Body of pancreas (tissue), 4 donors: ENCODE data around the gene TST.

Experiments used
- POLR2A ChIP-seq, 3 donors: fragments of 450-650 bp; IDR thresholded peaks; one replicate each; pipeline ENCODE4 v1.6.1; 2016; ENCODE audit warnings: antibody characterized with exemption in 3 of 3, mild to moderate bottlenecking in 2 of 3
- TF ChIP-seq, protein P1 (sequence below), 7 experiments: fragments of 450-650 bp in 4 of 7; fragments of 200-600 bp in 3 of 7; sonication (generic) in 3 of 7; IDR thresholded peaks; one replicate each; pipeline ENCODE4 v1.5.1; 2016 to 2019; ENCODE audit warnings: antibody characterized with exemption in 7 of 7

DNA sequence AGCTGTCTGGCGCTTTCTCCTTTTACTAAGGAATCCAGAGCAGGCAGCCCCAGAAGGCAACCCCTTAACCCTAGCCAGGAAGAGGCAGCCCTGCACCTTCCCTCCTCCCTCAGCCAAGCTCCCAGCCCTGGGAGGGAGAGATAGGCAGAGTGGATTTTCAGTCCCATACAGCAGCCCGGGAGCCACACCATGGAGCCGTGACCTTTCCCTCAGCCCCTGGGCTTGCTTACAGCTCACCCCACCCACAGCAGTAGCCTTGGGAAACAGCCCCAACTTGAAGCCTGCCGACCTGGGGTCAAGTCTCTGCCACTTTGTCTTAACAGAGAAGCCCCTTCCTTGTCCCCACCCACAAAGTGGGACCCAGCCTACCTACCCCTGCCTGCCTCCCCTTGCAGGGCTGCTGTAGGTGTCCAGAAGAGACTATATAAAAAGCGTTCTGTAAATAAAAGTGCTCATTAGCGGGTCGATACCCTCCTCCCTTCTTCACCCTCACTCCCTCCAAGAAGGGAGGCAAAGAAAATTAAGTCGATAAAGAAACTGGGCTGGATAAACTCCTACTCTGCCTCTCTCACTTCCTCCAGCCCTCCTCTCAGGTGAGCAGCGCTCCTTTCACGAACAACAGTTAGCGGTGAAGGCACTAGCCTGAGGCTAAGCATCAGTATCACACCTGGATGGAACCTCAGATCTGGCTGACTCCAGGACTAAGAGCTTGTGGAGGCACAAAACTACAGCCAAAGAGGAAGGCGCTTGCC is 4.2 kb downstream of the TST start:
- TF ChIP-seq, protein P1, sequence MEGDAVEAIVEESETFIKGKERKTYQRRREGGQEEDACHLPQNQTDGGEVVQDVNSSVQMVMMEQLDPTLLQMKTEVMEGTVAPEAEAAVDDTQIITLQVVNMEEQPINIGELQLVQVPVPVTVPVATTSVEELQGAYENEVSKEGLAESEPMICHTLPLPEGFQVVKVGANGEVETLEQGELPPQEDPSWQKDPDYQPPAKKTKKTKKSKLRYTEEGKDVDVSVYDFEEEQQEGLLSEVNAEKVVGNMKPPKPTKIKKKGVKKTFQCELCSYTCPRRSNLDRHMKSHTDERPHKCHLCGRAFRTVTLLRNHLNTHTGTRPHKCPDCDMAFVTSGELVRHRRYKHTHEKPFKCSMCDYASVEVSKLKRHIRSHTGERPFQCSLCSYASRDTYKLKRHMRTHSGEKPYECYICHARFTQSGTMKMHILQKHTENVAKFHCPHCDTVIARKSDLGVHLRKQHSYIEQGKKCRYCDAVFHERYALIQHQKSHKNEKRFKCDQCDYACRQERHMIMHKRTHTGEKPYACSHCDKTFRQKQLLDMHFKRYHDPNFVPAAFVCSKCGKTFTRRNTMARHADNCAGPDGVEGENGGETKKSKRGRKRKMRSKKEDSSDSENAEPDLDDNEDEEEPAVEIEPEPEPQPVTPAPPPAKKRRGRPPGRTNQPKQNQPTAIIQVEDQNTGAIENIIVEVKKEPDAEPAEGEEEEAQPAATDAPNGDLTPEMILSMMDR (IDR thresholded peaks at IDR 0.05), result no peak
- no peak for TF ChIP-seq POLR2A (IDR thresholded peaks at IDR 0.05)
